GM12878 (cell line): ENCODE results near the gene TRAPPC3. TPM values are rescaled to one million over a fixed set of nuclear protein-coding genes. Genes with fewer than 3 reads are reported as not detected.

Experiments
- ATAC-seq: fragments of 200-7000 bp; cut with Tn5 transposase; 3 replicates; pipeline ENCODE4 v1.9.1; 2020; ENCODE audit warnings: mild to moderate bottlenecking, moderate library complexity
- BruUV-seq: library from RNA; stranded (reverse); fragments of 400-500 nt; replicated peaks from 2 replicates; lab custom pipeline; 2021; lab: Mats Ljungman, UMichigan
- CTCF ChIA-PET: fragments of 300-600 bp; sonication (Branson Sonifier 250); formaldehyde crosslinking; extraction: SDS; loops from one replicate; lab custom pipeline; 2021; ENCODE audit warnings: inconsistent platforms; lab: Yijun Ruan, JAX
- POLR2A ChIA-PET: fragments of 350-600 bp; formaldehyde crosslinking; extraction: SDS; loops from one replicate; lab custom pipeline; 2021; ENCODE audit warnings: inconsistent platforms; lab: Charles Lee
- RAD21 ChIA-PET: fragments of 300-600 bp; sonication (Branson Sonifier 250); formaldehyde crosslinking; loops from one replicate; lab custom pipeline; 2023; ENCODE audit warnings: antibody characterized with exemption; ENCODE audit not compliant: unreplicated experiment; lab: Charles Lee
- SMC1A ChIA-PET: fragments of 300-600 bp; sonication (Branson Sonifier 250); formaldehyde crosslinking; loops from one replicate; lab custom pipeline; 2023; ENCODE audit not compliant: unreplicated experiment, uncharacterized antibody; lab: Charles Lee
- DNase-seq: peaks from one replicate; pipeline ENCODE4 v3.0.0-alpha.2; 2011; ENCODE audit warnings: low read depth, low spot score
- FAIRE-seq: peaks from 3 replicates; lab custom pipeline; 2011; peaks lifted over from hg19 to GRCh38; lab: Jason Lieb, UNC
- H2AFZ ChIP-seq: 2 replicates; pipeline ENCODE4 v1.6.0; 2011; ENCODE audit warnings: low read depth, low read length, control low read depth; ENCODE audit not compliant: control insufficient read depth
- H3K27ac ChIP-seq: 2 replicates; pipeline ENCODE4 v1.5.1; 2011; ENCODE audit warnings: control low read depth; ENCODE audit not compliant: control insufficient read depth, insufficient read depth
- H3K27me3 ChIP-seq, 2 experiments: replicated peaks in 1 of 2; 2 replicates each; pipeline versions ENCODE4 v1.6.0 to v1.6.1; 2011; ENCODE audit warnings: low read length in 1 of 2; ENCODE audit not compliant: control insufficient read depth in 2 of 2, insufficient read depth in 2 of 2
- H3K36me3 ChIP-seq, 2 experiments: 2 replicates each; pipeline ENCODE4 v1.5.1; 2011; ENCODE audit warnings: low read length in 1 of 2; ENCODE audit not compliant: control insufficient read depth in 2 of 2, insufficient read depth in 2 of 2
- H3K4me1 ChIP-seq: 2 replicates; pipeline ENCODE4 v1.6.1; 2011; ENCODE audit warnings: mild to moderate bottlenecking, low read length, moderate library complexity, mixed read lengths; ENCODE audit not compliant: control insufficient read depth, insufficient read depth
- H3K4me2 ChIP-seq: 2 replicates; pipeline ENCODE4 v1.6.0; 2011; ENCODE audit warnings: control low read depth; ENCODE audit not compliant: control insufficient read depth, insufficient read depth
- H3K4me3 ChIP-seq: fragments of 200-600 bp; sonication (generic); 2 replicates; pipeline ENCODE4 v1.5.1; 2016
- H3K79me2 ChIP-seq: 2 replicates; pipeline ENCODE4 v1.6.0; 2011; ENCODE audit warnings: low read length; ENCODE audit not compliant: control insufficient read depth, insufficient read depth
- H3K9ac ChIP-seq: 2 replicates; pipeline ENCODE4 v1.8.0; 2011; ENCODE audit warnings: low read length, control low read depth, mixed read lengths; ENCODE audit not compliant: control insufficient read depth, insufficient read depth
- H3K9me3 ChIP-seq: replicated peaks from 3 replicates; pipeline ENCODE4 v1.5.1; 2011; ENCODE audit warnings: mild to moderate bottlenecking, low read length; ENCODE audit not compliant: control insufficient read depth, insufficient read depth
- H4K20me1 ChIP-seq: 2 replicates; pipeline ENCODE4 v1.6.0; 2011; ENCODE audit not compliant: control insufficient read depth, insufficient read depth
- BCL11A ChIP-seq: IDR thresholded peaks from 2 replicates; pipeline ENCODE4 v1.6.1; 2011; ENCODE audit warnings: low read depth, low read length
- BHLHE40 ChIP-seq, 2 experiments: fragments of 450-650 bp in 1 of 2; IDR thresholded peaks; 2 replicates each; pipeline ENCODE4 v1.6.1; 2011 to 2017; ENCODE audit warnings: low read depth in 2 of 2, borderline replicate concordance in 1 of 2, improper control_type of control experiment in 1 of 2, low read length in 1 of 2, mild to moderate bottlenecking in 1 of 2
- BRCA1 ChIP-seq: IDR thresholded peaks from 2 replicates; pipeline ENCODE4 v1.6.1; 2011; ENCODE audit warnings: low read depth, low read length, improper control_type of control experiment
- CBFB ChIP-seq: IDR thresholded peaks from 2 replicates; pipeline ENCODE4 v1.6.1; 2016; ENCODE audit warnings: antibody characterized with exemption, low read depth
- ESRRA ChIP-seq: IDR thresholded peaks from 2 replicates; pipeline ENCODE4 v1.6.1; 2012; ENCODE audit warnings: mild to moderate bottlenecking, low read length, improper control_type of control experiment
- JUND ChIP-seq: IDR thresholded peaks from 2 replicates; pipeline ENCODE4 v1.6.1; 2012; ENCODE audit warnings: low read depth, mild to moderate bottlenecking, low read length, improper control_type of control experiment, moderate library complexity
- MTA2 ChIP-seq: fragments of 450-650 bp; IDR thresholded peaks from 2 replicates; pipeline ENCODE4 v1.6.1; 2016; ENCODE audit warnings: low read depth, mild to moderate bottlenecking, moderate library complexity
- MXI1 ChIP-seq: fragments of 150-350 bp; IDR thresholded peaks from 2 replicates; pipeline ENCODE4 v1.6.1; 2011; ENCODE audit warnings: low read depth, mild to moderate bottlenecking, inconsistent platforms, low read length, improper control_type of control experiment
- POLR2AphosphoS5 ChIP-seq: IDR thresholded peaks from 2 replicates; pipeline ENCODE4 v1.6.1; 2011; ENCODE audit warnings: mild to moderate bottlenecking, low read length, inconsistent platforms
- POU2F2 ChIP-seq: IDR thresholded peaks from 3 replicates; pipeline ENCODE4 v1.6.1; 2011; ENCODE audit warnings: low read depth, mild to moderate bottlenecking, low read length, borderline replicate concordance
- RCOR1 ChIP-seq: conservative IDR thresholded peaks from 2 replicates; pipeline ENCODE4 v1.6.1; 2012; ENCODE audit warnings: low read depth, low read length, improper control_type of control experiment
- SIN3A ChIP-seq: IDR thresholded peaks from 2 replicates; pipeline ENCODE4 v1.6.1; 2012; ENCODE audit warnings: low read depth, low read length, improper control_type of control experiment
- SMARCA5 ChIP-seq: fragments of 450-650 bp; IDR thresholded peaks from 2 replicates; pipeline ENCODE4 v1.6.1; 2017; ENCODE audit warnings: mild to moderate bottlenecking
- WRNIP1 ChIP-seq: IDR thresholded peaks from 2 replicates; pipeline ENCODE4 v1.6.1; 2011; ENCODE audit warnings: low read depth, low read length, improper control_type of control experiment, borderline replicate concordance
- ZNF24 ChIP-seq: fragments of 450-650 bp; IDR thresholded peaks from 2 replicates; pipeline ENCODE4 v1.6.1; 2017; ENCODE audit warnings: antibody characterized with exemption, mild to moderate bottlenecking
- WGBS: methylation state at CpG from one replicate; pipeline ENCODE4 v1.1.6; 2016; ENCODE audit warnings: low lambda C conversion rate; ENCODE audit not compliant: insufficient replicate concordance, insufficient coverage; ENCODE audit errors: missing lambda C conversion rate; 5-methylcytosine and 5-hydroxymethylcytosine counted together
- in situ Hi-C: fragments of 300-500 bp; cut with MboI; formaldehyde crosslinking; loops from 9 replicates; pipeline ENCODE4 v1.14.3; 2018; ENCODE audit warnings: mixed read lengths
- intact Hi-C: fragments of 100-400 bp; cut with micrococcal nuclease; formaldehyde crosslinking; loops from one replicate; pipeline ENCODE4 v1.14.2; 2022; ENCODE audit not compliant: unreplicated experiment
- polyA plus RNA-seq, 11 experiments: library from polyadenylated mRNA; depleted of rRNA in 4 of 11; unstranded in 6 of 11; stranded (reverse) in 5 of 11; fragments of >200 nt; fragmentation: Nextera tagmentation in 4 of 11; fragmentation: Illumina TruSeq in 1 of 11; extraction: Ambion mirVana in 4 of 11; extraction: Trizol in 1 of 11; gene quantifications; 1 replicate in 1 of 11; 2 replicates in 10 of 11; pipeline versions ENCODE4 v1.2.1 to v1.2.3, GENCODE V29; 2011 to 2016; ENCODE audit warnings: inconsistent platforms in 2 of 11, missing spikeins in 2 of 11, low read depth in 1 of 11
- total RNA-seq, 4 experiments: library from RNA; depleted of rRNA in 3 of 4; stranded (reverse); fragments of >200 nt in 3 of 4; fragmentation: Illumina TruSeq in 1 of 4; extraction: Trizol in 1 of 4; gene quantifications; 2 replicates each; pipeline versions ENCODE4 v1.2.1 to v1.2.3, GENCODE V29; 2013 to 2021
- TF ChIP-seq, protein P1 (sequence below): fragments of 450-650 bp; IDR thresholded peaks from 2 replicates; pipeline ENCODE4 v1.6.1; 2018; ENCODE audit warnings: borderline replicate concordance, mild to moderate bottlenecking; ENCODE audit not compliant: partially characterized antibody
- TF ChIP-seq, protein P2 (sequence below): fragments of 450-650 bp; IDR thresholded peaks from 2 replicates; pipeline ENCODE4 v1.6.1; 2016; ENCODE audit warnings: mild to moderate bottlenecking
- TF ChIP-seq, protein P3 (sequence below): IDR thresholded peaks from 2 replicates; pipeline ENCODE4 v1.6.1; 2011; ENCODE audit warnings: mild to moderate bottlenecking, low read depth, low read length, moderate library complexity; ENCODE audit not compliant: insufficient replicate concordance

The TRAPPC3 gene
- total and polyA plus RNA-seq, 10 of the 15 experiments (the other 5 are each of a cell fraction or from before 2014, with no cell fraction given): 14.7 to 122 (median 70.5) TPM

DNA sequence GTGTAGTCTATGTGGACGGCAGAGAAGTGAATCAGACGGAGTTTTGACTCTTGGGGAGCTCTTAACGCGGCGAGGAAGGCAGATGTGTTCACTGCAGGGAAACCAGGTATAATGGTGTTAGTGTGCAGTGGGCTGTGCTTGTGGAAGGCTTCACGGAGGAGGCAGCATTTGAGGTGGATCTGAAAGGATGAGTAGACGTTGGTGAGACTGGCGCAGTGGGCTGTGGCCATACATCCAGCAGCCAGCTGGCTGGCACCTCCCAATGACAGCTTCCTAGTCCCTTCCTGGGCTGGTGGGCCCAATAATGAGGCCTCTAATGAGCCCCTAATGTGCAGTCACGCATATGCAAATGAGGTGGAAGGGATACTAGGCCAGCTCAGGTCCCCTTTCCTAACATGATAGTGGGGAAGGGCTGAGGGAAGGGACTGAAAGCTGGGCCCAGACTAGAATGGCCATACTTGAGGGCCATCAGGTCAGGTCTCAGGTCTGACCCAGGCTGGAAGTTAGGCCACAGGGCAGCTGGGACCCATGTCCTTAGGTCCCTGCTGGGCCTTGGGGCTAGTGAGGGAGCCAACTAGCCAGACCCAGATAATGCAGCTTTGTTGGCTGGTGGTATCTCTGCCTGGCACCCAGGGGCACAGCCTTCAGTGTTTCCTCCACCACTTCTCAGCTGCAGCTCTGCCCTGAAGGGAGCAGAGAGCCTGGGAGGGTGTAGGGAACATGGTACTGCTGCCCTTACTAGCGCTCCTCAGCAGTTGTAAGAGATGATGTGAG, 10.5 kb upstream of the TRAPPC3 start:
- ChIA-PET CTCF (interaction anchor here (0.7 to 7.3 kb wide), 10 partner anchors 10 to 288 kb away, joined by 3 to 136 read pairs (median 4); partner anchors contain the start of genes THRAP3 and TRAPPC3), POLR2A (interaction anchor here (0.5 to 5.4 kb wide), 9 partner anchors 9 to 1349 kb away, joined by 3 to 86 read pairs (median 6); partner anchors contain the start of genes THRAP3 and TRAPPC3), SMC1A (interaction anchor here (0.7 to 7.5 kb wide), 7 partner anchors 9 to 260 kb away, joined by 3 to 135 read pairs (median 7); partner anchors contain the start of gene TRAPPC3), RAD21 (interaction anchor here (1.4 to 6.3 kb wide), 5 partner anchors 9 to 126 kb away, joined by 4 to 146 read pairs (median 19); partner anchors contain the start of genes THRAP3 and TRAPPC3)
- no TSS peak for BruUV-seq
- FAIRE-seq (no peak), ATAC-seq (no peak), DNase-seq (no peak)
- Histone ChIP-seq H3K9ac (peak overlapping the region; percentile 89), H3K27me3 (no peaks in the 10 kb centered on the region), H2AFZ (no peak overlapping the region), H3K9me3 (no peaks in the 10 kb centered on the region), H3K36me3 (peaks cover 0 to 8% of the 10 kb centered on the region in 2 experiments; a peak in 2 of 4 replicates), H3K4me3 (peak overlapping the region; percentile 85), H3K27ac (peak overlapping the region; percentile 95), H4K20me1 (no peaks in the 10 kb centered on the region; the same call in 1 of the 2 replicates), H3K4me1 (peaks cover 55% of the 10 kb centered on the region), H3K4me2 (peak overlapping the region; percentile 70), H3K79me2 (peaks cover 94% of the 10 kb centered on the region)
- 95% methylated on average over 10 of the region's 10 CpGs for WGBS
- intact Hi-C loops: loop anchor here (10.0 kb wide), 1 partner anchor 225 kb away; the partner anchor contains the start of gene STK40
- in situ Hi-C loops: no loop called here
- TF ChIP-seq SMARCA5 (no peak), POLR2AphosphoS5 (peak; percentile 40; the same call in 1 of the 2 replicates), ESRRA (no peak), SIN3A (no peak), ZNF24 (no peak), JUND (no peak), BHLHE40 (IDR thresholded peaks at IDR 0.05; ENCODE audit: borderline replicate concordance in 1 of 2, low read depth in 2 of 2, low read length in 1 of 2) (peak; percentile 33 to 35; a peak in 1 of 4 replicates), POU2F2 (peak; percentile 74; the same call in 1 of the 3 replicates), RCOR1 (no peak), CBFB (no peak), MTA2 (no peak), WRNIP1 (0 out of 2 replicates have a peak, but pooled peaks have one; percentile 53), MXI1 (no peak), BCL11A (peak; percentile 23; the same call in 1 of the 2 replicates), BRCA1 (no peak)
- TF ChIP-seq, protein P1, sequence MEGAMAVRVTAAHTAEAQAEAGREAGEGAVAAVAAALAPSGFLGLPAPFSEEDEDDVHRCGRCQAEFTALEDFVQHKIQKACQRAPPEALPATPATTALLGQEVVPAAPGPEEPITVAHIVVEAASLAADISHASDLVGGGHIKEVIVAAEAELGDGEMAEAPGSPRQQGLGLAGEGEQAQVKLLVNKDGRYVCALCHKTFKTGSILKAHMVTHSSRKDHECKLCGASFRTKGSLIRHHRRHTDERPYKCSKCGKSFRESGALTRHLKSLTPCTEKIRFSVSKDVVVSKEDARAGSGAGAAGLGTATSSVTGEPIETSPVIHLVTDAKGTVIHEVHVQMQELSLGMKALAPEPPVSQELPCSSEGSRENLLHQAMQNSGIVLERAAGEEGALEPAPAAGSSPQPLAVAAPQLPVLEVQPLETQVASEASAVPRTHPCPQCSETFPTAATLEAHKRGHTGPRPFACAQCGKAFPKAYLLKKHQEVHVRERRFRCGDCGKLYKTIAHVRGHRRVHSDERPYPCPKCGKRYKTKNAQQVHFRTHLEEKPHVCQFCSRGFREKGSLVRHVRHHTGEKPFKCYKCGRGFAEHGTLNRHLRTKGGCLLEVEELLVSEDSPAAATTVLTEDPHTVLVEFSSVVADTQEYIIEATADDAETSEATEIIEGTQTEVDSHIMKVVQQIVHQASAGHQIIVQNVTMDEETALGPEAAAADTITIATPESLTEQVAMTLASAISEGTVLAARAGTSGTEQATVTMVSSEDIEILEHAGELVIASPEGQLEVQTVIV: no peak
- TF ChIP-seq, protein P2, sequence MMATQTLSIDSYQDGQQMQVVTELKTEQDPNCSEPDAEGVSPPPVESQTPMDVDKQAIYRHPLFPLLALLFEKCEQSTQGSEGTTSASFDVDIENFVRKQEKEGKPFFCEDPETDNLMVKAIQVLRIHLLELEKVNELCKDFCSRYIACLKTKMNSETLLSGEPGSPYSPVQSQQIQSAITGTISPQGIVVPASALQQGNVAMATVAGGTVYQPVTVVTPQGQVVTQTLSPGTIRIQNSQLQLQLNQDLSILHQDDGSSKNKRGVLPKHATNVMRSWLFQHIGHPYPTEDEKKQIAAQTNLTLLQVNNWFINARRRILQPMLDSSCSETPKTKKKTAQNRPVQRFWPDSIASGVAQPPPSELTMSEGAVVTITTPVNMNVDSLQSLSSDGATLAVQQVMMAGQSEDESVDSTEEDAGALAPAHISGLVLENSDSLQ: no peak
- TF ChIP-seq, protein P3, sequence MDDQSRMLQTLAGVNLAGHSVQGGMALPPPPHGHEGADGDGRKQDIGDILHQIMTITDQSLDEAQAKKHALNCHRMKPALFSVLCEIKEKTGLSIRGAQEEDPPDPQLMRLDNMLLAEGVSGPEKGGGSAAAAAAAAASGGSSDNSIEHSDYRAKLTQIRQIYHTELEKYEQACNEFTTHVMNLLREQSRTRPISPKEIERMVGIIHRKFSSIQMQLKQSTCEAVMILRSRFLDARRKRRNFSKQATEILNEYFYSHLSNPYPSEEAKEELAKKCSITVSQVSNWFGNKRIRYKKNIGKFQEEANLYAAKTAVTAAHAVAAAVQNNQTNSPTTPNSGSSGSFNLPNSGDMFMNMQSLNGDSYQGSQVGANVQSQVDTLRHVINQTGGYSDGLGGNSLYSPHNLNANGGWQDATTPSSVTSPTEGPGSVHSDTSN: no peak
